ENCODE measurements around the gene P2RX3. TPM values are rescaled to one million over a fixed set of nuclear protein-coding genes. Genes with fewer than 3 reads are reported as not detected.

The P2RX3 gene
- total and polyA plus RNA-seq, 10 of the 15 experiments (the other 5 are each of a cell fraction or from before 2014, with no cell fraction given) = 0.05 to 0.12 TPM; not detected in 8

DNA sequence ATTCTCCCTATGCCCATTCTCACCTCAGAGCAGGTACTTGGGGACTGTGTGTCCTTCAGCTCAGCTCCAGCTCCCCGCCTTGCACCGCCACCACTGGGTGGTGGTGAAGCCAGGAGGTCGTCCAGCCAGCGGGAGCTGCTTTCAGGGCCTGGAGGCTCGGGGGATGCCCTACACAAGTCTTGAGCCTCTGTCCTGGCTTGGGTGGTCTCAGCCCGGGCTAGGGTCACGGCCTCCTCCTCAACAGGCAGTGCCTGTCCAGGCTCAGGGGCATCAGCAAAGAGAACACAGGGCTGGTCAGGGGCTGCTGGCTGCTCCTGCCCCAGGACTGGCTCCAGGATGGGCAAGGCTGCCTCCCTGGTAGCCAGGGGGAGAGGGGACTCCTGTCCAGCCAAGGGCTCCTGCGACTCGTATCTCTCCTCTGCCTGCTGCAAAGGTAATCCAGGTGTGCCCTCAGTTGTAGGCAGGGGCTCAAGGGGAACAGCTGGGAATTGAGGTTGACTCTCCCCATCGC is 25.6 kb upstream of the P2RX3 start (continued):
- TF ChIP-seq HDAC6 (IDR thresholded peaks at IDR 0.05; ENCODE audit: unreplicated experiment) (no peak), KDM1A (IDR thresholded peaks at IDR 0.05; ENCODE audit: borderline replicate concordance) (no peak), ATF3 (IDR thresholded peaks at IDR 0.05; ENCODE audit: borderline replicate concordance, extremely low read depth, low read depth, low read length) (no peak), MEF2A (IDR thresholded peaks at IDR 0.05; ENCODE audit: insufficient read depth, low read depth, low read length) (no peak), SUPT20H (IDR thresholded peaks at IDR 0.05; ENCODE audit: borderline replicate concordance, control insufficient read depth, low read depth, low read length) (no peak), RCOR1 (conservative IDR thresholded peaks at IDR 0.05; ENCODE audit: low read depth, low read length) (no peak)

GRCh38 chr11:57313071-57313787 is 24.9 kb upstream of the P2RX3 start:
- intact Hi-C loops (cut with micrococcal nuclease; ENCODE audit: unreplicated experiment) (no loop called here), in situ Hi-C loops (cut with MboI) (no loop called here)
- WGBS (ENCODE audit: insufficient coverage, insufficient replicate concordance, low lambda C conversion rate, missing lambda C conversion rate) = 80% methylated on average over 23 of the region's 26 CpGs
- DNase-seq (ENCODE audit: low read depth, low spot score) (no peak), ATAC-seq (no peak), FAIRE-seq (no peak)
- Histone ChIP-seq H2AFZ (ENCODE audit: control insufficient read depth, low read depth, low read length) (no peak overlapping the region), H3K4me3 (no peak overlapping the region), H3K9ac (ENCODE audit: control insufficient read depth, insufficient read depth, low read length) (no peak overlapping the region), H3K79me2 (ENCODE audit: control insufficient read depth, insufficient read depth, low read length) (no peaks in the 10 kb centered on the region), H3K4me2 (ENCODE audit: control insufficient read depth, insufficient read depth) (no peak overlapping the region), H3K27me3 (replicated peaks in 1 of 2; ENCODE audit: control insufficient read depth in 2 of 2, insufficient read depth in 2 of 2, low read length in 1 of 2) (no peaks in the 10 kb centered on the region), H3K4me1 (ENCODE audit: control insufficient read depth, insufficient read depth, low read length) (peaks cover 3% of the 10 kb centered on the region), H3K27ac (ENCODE audit: control insufficient read depth, insufficient read depth) (no peak overlapping the region), H3K9me3 (replicated peaks; ENCODE audit: control insufficient read depth, insufficient read depth, low read length) (no peaks in the 10 kb centered on the region), H3K36me3 (ENCODE audit: control insufficient read depth in 2 of 2, insufficient read depth in 2 of 2, low read length in 1 of 2) (peaks cover 1 to 2% of the 10 kb centered on the region in 2 experiments; a peak in 2 of 4 replicates), H4K20me1 (ENCODE audit: control insufficient read depth, insufficient read depth) (no peaks in the 10 kb centered on the region)
- ChIA-PET SMC1A (ENCODE audit: uncharacterized antibody, unreplicated experiment) (interaction anchor here (1.3 kb wide), 1 partner anchor 10 kb away, joined by 3 read pairs; no protein-coding TSS in a partner anchor), RAD21 (ENCODE audit: unreplicated experiment) (no interaction called here), POLR2A (no interaction called here), CTCF (no interaction called here)
- BruUV-seq (replicated peaks) = no TSS peak
- no peak for TF ChIP-seq BACH1 (IDR thresholded peaks at IDR 0.05; ENCODE audit: borderline replicate concordance)
- TF ChIP-seq MTA2 (IDR thresholded peaks at IDR 0.05; ENCODE audit: low read depth) = no peak
- TF ChIP-seq NFYA (IDR thresholded peaks at IDR 0.05; ENCODE audit: borderline replicate concordance, low read depth, low read length) = no peak
- TF ChIP-seq, protein P1, sequence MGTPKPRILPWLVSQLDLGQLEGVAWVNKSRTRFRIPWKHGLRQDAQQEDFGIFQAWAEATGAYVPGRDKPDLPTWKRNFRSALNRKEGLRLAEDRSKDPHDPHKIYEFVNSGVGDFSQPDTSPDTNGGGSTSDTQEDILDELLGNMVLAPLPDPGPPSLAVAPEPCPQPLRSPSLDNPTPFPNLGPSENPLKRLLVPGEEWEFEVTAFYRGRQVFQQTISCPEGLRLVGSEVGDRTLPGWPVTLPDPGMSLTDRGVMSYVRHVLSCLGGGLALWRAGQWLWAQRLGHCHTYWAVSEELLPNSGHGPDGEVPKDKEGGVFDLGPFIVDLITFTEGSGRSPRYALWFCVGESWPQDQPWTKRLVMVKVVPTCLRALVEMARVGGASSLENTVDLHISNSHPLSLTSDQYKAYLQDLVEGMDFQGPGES (IDR thresholded peaks at IDR 0.05) = no peak
- TF ChIP-seq SRF (IDR thresholded peaks at IDR 0.05; ENCODE audit: low read depth in 2 of 2, low read length in 2 of 2) = no peak
- no peak for TF ChIP-seq TAF1 (IDR thresholded peaks at IDR 0.05; ENCODE audit: borderline replicate concordance, low read depth, low read length)
- no peak for TF ChIP-seq NR2F1 (conservative IDR thresholded peaks at IDR 0.05)
- no peak for TF ChIP-seq BCLAF1 (IDR thresholded peaks at IDR 0.05)
- TF ChIP-seq RCOR1 (conservative IDR thresholded peaks at IDR 0.05; ENCODE audit: low read depth, low read length) = no peak
- no peak for TF ChIP-seq SKIL (IDR thresholded peaks at IDR 0.05; ENCODE audit: low read depth, poor library complexity, severe bottlenecking)
- no peak for TF ChIP-seq CREB1 (IDR thresholded peaks at IDR 0.05; ENCODE audit: low read depth)
